Activated naive CD4-positive, alpha-beta T cell treated with anti-CD3 and anti-CD28 coated beads, Interleukin-2, amount 50 U/mL, for 16 hours (primary cell): Measurements from ENCODE around the gene TRIM28.
"Not testable (repeated sequence)": the region's sequence is repeated elsewhere in the genome, so short reads cannot be mapped to it uniquely, and the experiment has no call there.

Experiments used
- DNase-seq: peaks from one replicate; pipeline ENCODE4 v3.0.0-alpha.2; 2020

TRIM28 gene

GRCh38 chr19:58543826-58544590, at the start of gene TRIM28:
TRIM28 (plus strand) TSS chr19:58544064; CDS start chr19:58544758, 694 bp downstream.
- peak; percentile 100 for DNase-seq

DNA sequence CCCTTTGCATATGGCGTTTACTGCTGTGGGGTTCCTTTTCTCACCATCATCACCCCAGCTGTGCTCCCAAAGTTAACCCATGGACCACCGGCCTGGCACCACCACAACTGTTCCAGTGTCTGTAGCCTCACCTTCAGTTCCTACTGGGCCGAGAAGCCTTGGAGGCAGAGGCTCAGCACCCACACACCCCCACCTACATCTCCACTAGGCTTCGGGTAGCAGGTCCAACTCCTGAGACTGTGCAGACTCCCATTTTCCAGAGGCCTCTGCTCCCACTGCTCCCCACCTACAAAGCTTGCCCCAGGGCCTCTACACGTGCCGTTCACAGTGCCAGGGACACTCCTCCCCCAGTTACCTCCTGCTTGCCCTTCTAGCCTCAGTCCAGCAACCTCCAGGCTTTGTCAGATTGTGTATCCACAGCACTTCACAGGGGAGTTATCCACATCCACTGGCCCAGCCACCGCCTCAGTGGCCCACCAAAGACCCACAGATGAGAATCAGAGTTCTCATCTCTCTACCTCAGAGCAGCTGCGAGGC, 46.2 kb upstream of the TRIM28 start:
- no peak for DNase-seq

DNA sequence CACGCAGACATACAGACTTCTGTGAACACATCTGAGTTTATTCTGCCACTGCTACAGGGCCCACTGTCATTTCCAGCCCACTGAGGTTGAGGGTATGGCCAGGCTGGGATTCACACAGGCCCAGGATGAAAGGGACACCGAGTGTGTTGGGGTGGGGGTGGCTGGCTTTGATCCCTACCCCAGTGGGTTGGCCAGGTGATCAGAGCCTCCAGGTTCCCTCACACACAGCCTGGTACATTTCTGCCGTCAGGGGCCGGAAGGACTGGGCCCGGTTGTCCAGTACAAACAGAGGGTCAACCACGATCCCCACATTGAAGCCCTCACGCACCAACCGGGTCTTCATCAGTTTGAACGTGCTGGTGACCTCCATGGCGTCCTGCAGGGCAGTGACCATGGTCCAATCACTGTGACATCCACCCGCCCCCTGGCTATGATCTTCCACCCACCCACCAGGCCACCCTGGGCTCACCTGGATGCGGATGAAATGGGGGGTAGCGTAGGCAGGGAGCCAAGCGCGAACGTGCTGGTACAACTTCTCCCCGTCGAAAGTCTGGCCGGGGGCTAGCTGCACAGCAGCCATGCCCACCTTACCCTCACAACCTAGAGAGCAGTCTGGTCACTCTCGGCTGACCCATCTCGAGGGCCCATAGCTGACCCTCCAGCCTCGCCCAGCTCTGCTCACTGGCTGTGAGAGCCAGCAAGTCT, 45.4 kb upstream of the TRIM28 start:
- no peak for DNase-seq

DNA sequence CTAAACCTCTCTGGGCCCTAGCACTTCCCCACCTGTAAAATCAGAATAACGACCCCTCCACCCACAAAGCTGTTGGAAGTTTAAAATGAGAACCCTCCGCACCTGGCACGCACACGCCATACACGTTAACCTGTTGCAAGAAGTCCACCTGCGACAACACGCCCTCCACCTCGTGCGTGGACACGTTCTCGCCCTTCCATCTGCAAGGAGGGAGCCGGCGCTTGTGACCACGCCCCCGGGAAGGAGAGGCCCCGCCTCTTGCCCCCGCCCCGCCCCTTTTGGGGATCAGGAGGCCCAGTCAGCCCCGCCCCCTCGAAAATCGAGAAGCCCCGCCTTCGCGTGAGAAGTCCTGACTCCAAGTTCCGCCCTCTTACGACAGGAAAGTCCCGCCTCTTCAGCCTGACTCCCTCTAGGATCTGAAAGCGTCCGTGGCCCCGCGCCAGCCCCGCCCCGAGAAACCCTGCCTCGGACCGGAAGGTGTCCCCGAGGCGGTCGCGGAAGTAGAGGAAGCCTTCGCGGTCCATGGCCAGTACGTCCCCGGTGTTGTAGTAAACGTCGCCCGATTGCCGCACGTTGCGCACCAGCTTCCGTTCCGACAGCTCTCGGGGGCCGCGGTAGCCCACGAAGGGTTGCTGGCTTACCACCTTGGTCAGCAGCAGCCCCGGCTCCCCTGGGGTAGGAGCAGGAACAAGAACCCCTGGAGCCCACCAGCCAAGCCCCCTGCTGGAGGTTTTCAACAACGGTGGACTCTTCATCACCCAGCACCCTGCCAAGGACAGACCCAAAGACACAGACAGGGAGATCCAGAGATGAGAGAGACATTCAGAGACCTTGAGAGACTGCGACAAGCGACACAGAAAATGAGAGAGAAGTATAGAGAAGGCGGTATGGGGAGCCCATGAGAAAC, 44.6 kb upstream of the TRIM28 start:
- DNase-seq = peak; percentile 97

- DNase-seq = no peak
These were observed 43.6 kb upstream of the TRIM28 start for GRCh38 chr19:58500242-58500641.

DNA sequence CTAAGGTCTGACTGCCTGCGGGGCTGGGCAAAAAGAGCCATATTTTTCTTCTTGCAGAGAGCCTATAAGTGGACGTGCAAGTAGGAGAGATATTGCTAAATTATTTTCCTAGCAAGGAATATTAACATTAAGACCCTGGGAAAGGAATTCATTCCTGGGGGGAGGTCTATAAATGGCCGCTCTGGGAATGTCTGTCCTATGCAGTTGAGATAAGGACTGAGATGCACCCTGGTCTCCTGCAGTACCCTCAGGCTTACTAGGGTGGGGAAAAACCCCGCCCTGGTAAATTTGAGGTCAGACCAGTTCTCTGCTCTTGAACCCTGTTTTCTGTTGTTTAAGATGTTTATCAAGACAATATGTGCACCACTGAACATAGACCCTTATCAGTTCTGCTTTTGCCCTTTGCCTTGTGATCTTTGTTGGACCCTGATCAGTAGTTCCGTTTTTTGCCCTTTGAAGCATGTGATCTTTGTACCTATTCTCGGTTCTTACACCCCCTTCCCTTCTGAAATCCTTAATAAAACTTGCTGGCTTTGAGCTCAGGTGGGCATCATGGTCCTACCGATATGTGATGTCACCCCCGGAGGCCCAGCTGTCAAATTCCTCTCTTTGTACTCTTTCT, 36.2 kb upstream of the TRIM28 start:
- DNase-seq = not testable (repeated sequence)

DNA sequence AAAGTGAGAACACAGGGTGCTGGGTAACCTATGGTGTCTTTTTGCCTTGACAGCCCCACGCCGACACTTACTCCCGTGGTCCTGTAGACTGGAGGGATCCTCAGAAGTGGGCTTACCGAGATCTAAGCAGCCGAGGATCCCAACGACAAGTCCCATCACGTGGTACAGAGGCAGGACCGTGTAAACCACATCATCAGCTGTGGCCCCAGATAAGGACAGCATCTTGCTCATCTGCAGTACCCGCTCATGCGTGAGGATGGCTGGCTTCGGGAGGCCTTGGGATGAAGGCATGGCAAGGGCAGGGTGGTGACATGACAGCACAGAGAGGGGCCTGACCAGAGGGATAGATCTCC, 34.2 kb upstream of the TRIM28 start:
- no peak for DNase-seq

GRCh38 chr19:58510084-58510862, 33.6 kb upstream of the TRIM28 start:
- no peak for DNase-seq

GRCh38 chr19:58511353-58512208, 32.3 kb upstream of the TRIM28 start, which contains the start of gene SLC27A5:
SLC27A5 (minus strand) TSS chr19:58511992; CDS start chr19:58511955, 37 bp downstream.
- no peak for DNase-seq

DNA sequence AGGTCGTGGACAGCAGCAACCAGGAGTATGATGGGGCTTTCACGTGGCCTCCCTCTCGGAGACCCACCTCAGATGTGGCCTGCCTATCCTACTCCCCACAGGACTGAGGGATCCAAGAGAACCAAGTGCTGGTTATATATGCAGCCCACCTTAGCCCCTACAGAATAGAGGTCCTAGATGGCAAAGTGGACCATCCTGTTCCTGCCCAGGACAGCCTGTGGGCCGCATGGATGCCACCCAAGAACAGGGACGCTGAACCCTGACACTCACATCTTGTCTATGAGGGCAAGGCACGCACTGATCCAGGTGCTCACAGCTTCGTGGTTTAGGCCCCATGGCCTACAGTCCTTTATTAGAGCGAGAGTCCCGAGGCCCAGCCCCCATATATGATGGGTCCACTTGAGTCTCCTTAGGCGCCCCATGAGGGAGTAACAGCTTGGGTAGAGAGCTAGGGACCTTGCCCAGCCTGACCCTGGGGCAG, 30.6 kb upstream of the TRIM28 start:
- no peak for DNase-seq

GRCh38 chr19:58513694-58514563, 29.9 kb upstream of the TRIM28 start:
- DNase-seq = peak; percentile 98

DNA sequence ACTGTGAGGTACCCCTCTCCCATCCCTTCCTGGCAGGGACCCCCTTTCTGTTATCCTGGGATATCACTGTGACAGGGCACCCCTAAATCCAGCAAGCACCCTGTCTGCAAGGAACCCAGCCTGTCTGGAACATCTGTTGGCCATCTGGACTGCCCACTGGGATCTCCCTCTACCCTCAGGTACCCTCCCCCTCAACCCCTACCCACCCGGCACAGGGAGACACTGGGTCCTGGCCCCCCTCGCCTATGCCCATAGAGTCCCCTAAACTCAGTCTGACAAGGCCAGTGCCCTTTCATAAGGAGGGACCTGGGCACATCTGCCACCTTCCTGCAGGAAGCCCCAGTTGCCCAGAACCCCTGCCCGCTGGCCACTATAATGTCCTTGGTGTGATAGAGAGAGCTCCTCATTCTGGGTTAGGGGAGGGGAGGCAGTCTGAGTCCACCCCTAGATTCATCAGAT, 29.3 kb upstream of the TRIM28 start:
- DNase-seq = no peak

DNA sequence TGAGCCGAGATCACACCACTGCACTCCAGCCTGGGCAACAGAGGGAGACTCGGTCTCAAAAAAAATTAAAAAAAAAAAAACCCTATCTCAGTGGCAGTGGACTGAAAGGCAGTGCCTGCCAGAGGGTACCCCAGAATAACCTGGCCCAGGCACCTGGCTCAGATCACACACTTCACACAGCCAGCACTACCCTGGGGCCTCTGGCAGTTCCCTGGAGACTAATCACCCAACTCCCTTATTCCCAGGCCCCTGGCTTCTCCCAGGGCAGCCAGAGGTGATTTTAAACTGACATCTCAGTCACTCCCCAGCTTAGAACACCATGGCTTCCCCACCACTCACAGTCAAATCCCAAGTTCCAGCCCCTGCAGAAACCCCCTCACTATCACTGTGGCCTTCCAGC, 28.6 kb upstream of the TRIM28 start:
- no peak for DNase-seq

GRCh38 chr19:58516246-58516836, 27.5 kb upstream of the TRIM28 start:
- DNase-seq = no peak

DNA sequence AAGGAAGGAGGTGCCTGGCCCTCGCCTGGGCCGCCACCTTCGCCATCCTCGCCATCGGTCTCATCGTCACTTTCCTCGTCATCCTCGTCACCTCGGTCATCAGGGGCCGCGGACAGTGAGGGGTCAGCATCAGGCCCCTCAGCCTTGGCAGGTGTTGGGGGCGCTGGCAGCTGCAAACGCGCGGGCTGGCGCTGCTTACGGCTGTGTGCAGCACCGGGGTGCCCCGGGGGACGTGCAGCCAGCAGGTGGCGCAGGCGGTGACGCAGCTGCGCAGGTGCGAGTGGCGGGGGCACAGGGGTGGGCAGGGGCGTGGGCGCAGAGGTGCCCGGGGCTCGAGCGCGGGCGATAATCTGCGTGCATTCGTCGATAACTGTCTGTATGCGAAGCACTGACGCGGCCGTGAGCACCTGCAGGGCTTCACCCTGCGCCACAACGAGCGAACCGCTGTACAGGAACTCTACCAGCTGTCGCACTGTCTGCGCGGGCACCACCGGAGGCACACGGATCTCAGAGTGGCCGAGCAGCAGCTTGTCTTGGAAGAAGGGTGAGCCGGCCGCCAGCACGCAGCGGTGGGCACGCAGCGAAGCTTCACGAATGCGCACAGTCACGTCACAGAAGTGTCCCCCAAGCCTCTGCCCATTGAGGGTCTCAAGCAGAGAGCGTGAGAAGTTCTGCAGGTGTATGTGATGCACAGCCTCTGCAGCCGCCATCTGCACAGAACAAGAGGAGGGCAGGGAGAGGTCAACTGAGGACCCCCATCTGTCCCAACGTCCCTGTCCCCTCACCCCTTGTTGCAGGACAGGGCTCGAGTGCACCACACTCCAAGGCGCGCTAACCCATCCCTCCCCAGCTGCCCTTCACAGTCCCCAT, 26.7 kb upstream of the TRIM28 start:
- DNase-seq = no peak

GRCh38 chr19:58518256-58519086, 25.4 kb upstream of the TRIM28 start:
- DNase-seq = no peak

- DNase-seq = peak; percentile 50
These were observed 24.8 kb upstream of the TRIM28 start for GRCh38 chr19:58519087-58519354.
